CD4-positive, CD25-positive, alpha-beta regulatory T cell (primary cell): Measurements from ENCODE around the gene CFAP99. TPM values are rescaled to one million over a fixed set of nuclear protein-coding genes. Genes with fewer than 3 reads are reported as not detected.

Source experiments
- ATAC-seq, 2 donors: fragments of 150-1000 bp; cut with Tn5 transposase; one replicate each; pipeline ENCODE4 v1.10.0; 2021; ENCODE audit warnings: low read depth in 2 of 2, moderate number of reproducible peaks in 2 of 2, moderate library complexity in 1 of 2
- DNase-seq, 3 donors: peaks; one replicate each; pipeline versions ENCODE4 v3.0.0 to v3.0.0-alpha.2; 2012 to 2022; ENCODE audit warnings: mixed read lengths in 1 of 3
- H3K27ac ChIP-seq: one replicate; pipeline ENCODE4 v1.7.0; 2013; ENCODE audit warnings: mild to moderate bottlenecking, low read length; ENCODE audit not compliant: insufficient read depth, poor library complexity, severe bottlenecking
- H3K27me3 ChIP-seq: one replicate; pipeline ENCODE4 v1.7.0; 2013; ENCODE audit warnings: low read length; ENCODE audit not compliant: control insufficient read depth, insufficient read depth
- H3K36me3 ChIP-seq: one replicate; pipeline ENCODE4 v1.7.0; 2013; ENCODE audit warnings: mild to moderate bottlenecking, low read length, moderate library complexity; ENCODE audit not compliant: control insufficient read depth, insufficient read depth
- H3K4me1 ChIP-seq: 2 replicates; pipeline ENCODE4 v1.7.0; 2013; ENCODE audit warnings: mild to moderate bottlenecking, low read length; ENCODE audit not compliant: insufficient read depth, control insufficient read depth, poor library complexity, severe bottlenecking
- H3K4me3 ChIP-seq: one replicate; pipeline ENCODE4 v1.7.0; 2013; ENCODE audit warnings: low read depth, mild to moderate bottlenecking, low read length, moderate library complexity
- H3K9me3 ChIP-seq, 2 experiments: 1 replicate in 1 of 2; 2 replicates in 1 of 2; pipeline ENCODE4 v1.7.0; 2013; ENCODE audit warnings: low read length in 2 of 2, mild to moderate bottlenecking in 1 of 2, moderate library complexity in 1 of 2; ENCODE audit not compliant: control insufficient read depth in 2 of 2
- H3K27ac Mint-ChIP-seq, 3 donors: one replicate each; pipeline ENCODE4 v1.8.0; 2020 to 2022; ENCODE audit warnings: mild to moderate bottlenecking in 3 of 3, mixed read lengths in 3 of 3, moderate library complexity in 2 of 3
- H3K27me3 Mint-ChIP-seq: one replicate; pipeline ENCODE4 v1.8.0; 2022; ENCODE audit warnings: mild to moderate bottlenecking, mixed read lengths
- H3K36me3 Mint-ChIP-seq: one replicate; pipeline ENCODE4 v1.8.0; 2020; ENCODE audit warnings: mixed read lengths
- H3K4me1 Mint-ChIP-seq, 4 donors: one replicate each; pipeline ENCODE4 v1.8.0; 2020 to 2022; ENCODE audit warnings: mixed read lengths in 4 of 4, mild to moderate bottlenecking in 1 of 4
- H3K4me3 Mint-ChIP-seq, 4 donors: one replicate each; pipeline ENCODE4 v1.8.0; 2020 to 2022; ENCODE audit warnings: mild to moderate bottlenecking in 4 of 4, mixed read lengths in 4 of 4, moderate library complexity in 3 of 4
- H3K9me3 Mint-ChIP-seq, 7 donors: one replicate each; pipeline ENCODE4 v1.8.0; 2020 to 2022; ENCODE audit warnings: mixed read lengths in 7 of 7, mild to moderate bottlenecking in 3 of 7, moderate library complexity in 2 of 7
- polyA plus RNA-seq, 4 donors: library from polyadenylated mRNA; unstranded; fragments of 300-500 nt; fragmentation: Illumina TruSeq; gene quantifications; one replicate each; pipeline ENCODE4 v1.2.3, GENCODE V29; 2021
- total RNA-seq: library from RNA; stranded (reverse); gene quantifications from one replicate; pipeline ENCODE4 v1.2.3, GENCODE V29; 2022

The CFAP99 gene
- total and polyA plus RNA-seq, 5 donors from 2014 or later: 0.20 TPM; not detected in 4

DNA sequence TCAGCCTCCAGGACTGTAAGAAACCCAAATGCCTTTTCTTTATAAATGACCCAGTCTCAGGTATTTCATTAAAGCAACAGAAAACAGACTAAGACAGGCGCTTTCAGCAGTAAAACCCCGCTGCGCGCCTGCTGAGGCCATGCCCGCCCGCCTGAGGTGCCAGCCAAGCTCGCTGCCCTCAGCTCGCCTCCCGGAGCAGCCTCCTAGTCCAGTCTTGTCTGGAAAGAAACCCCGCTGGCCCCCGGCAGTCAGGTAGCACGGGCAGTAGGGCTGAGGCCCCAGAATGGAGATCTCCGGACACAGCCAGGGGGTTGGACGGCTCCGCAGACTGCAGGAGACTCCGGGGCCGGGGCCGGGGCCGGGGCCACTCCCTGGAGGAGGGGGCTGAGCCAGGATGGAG is 32.0 kb upstream of the CFAP99 start:
- H3K4me3 ChIP-seq: no peak overlapping the region
- Mint-ChIP-seq H3K27ac (no peak overlapping the region), H3K4me3 (no peak overlapping the region), H3K36me3 (peaks cover 8% of the 10 kb centered on the region), H3K9me3 (no peaks in the 10 kb centered on the region), H3K4me1 (peaks cover 0 to 28% (median 18%) of the 10 kb centered on the region in 4 donors), H3K27me3 (no peaks in the 10 kb centered on the region)
- no peaks in the 10 kb centered on the region for H3K9me3 ChIP-seq
- H3K36me3 ChIP-seq: no peaks in the 10 kb centered on the region
- no peak for DNase-seq
- no peak for ATAC-seq
- peaks cover 8% of the 10 kb centered on the region for H3K4me1 ChIP-seq
- no peaks in the 10 kb centered on the region for H3K27me3 ChIP-seq
- H3K27ac ChIP-seq: no peak overlapping the region

DNA sequence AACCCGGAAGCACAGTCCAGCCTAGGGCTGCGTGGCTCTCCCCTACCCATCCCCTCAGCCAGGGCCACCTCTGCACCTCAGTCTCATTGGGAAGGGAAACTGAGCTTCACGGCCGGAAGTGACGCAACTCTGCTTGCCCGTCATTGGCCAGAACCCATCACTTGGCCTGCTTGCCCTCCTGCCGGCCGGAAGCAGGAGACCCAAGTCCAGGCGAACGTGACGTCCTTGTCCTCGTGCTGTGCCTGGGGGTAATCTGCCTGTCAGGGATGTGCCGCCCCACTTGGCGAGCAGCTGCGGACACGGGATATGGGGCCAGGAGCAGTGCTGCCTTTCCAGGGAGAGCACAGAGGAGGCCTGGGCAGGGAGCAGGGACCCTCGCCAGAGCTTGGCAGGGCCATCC is 31.5 kb upstream of the CFAP99 start:
- H3K27me3 Mint-ChIP-seq: no peaks in the 10 kb centered on the region
- Histone ChIP-seq H3K4me1 (peaks cover 8% of the 10 kb centered on the region), H3K9me3 (no peaks in the 10 kb centered on the region), H3K27ac (no peak overlapping the region), H3K36me3 (no peaks in the 10 kb centered on the region), H3K4me3 (no peak overlapping the region), H3K27me3 (no peaks in the 10 kb centered on the region)
- no peak overlapping the region for H3K4me3 Mint-ChIP-seq
- ATAC-seq: no peak
- no peak for DNase-seq
- peak overlapping the region in 1 of 3 donors; percentile 66 for H3K27ac Mint-ChIP-seq
- peaks cover 0 to 26% (median 19%) of the 10 kb centered on the region in 4 donors for H3K4me1 Mint-ChIP-seq
- no peaks in the 10 kb centered on the region for H3K9me3 Mint-ChIP-seq
- peaks cover 8% of the 10 kb centered on the region for H3K36me3 Mint-ChIP-seq

GRCh38 chr4:2387829-2388228 is 30.9 kb upstream of the CFAP99 start:
- DNase-seq (no peak), ATAC-seq (no peak)
- Histone ChIP-seq H3K4me3 (no peak overlapping the region), H3K27me3 (no peaks in the 10 kb centered on the region), H3K36me3 (no peaks in the 10 kb centered on the region), H3K27ac (no peak overlapping the region), H3K9me3 (no peaks in the 10 kb centered on the region), H3K4me1 (peaks cover 8% of the 10 kb centered on the region)
- Mint-ChIP-seq H3K27ac (peak overlapping the region in 1 of 3 donors; percentile 55), H3K4me1 (peaks cover 0 to 26% (median 17%) of the 10 kb centered on the region in 4 donors), H3K4me3 (no peak overlapping the region), H3K27me3 (no peaks in the 10 kb centered on the region), H3K36me3 (peaks cover 8% of the 10 kb centered on the region), H3K9me3 (no peaks in the 10 kb centered on the region)

DNA sequence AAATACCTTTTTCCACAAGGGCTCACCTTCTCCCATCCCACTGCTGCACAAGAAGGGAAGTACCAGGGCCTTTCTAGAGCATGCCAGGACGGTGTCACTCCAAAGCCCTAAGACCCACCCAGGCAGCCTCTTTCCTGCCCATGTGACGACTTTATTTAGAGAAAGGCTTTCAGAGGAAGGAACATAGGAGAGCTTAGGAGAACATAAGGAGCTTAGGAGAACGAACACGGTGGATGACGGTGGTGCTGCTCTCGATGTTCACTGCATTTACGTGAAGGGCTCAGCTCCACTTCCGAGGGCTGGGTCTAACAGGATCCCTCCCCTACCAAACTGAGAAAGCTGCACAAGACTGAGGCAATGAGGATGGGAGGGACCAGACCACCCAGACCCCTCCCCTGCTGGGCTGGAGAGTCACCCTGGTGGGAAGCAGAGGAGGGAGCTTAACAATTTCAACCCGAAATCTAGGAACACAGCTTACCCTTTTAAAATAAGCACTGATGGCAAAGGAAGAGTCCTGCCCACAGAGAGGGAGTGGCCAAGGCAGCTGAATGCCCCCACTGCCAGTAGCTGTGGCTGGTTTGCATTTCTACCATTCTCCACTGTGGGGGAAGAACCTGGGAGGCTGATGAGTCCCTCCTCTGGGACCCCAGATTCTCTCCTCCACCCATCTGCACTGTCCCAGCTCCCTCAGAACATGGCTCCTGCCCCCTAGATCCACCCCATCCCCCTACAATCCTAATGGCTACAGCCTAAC is 30.1 kb upstream of the CFAP99 start:
- H3K4me1 Mint-ChIP-seq: peaks cover 0 to 33% (median 21%) of the 10 kb centered on the region in 4 donors
- no peak overlapping the region for H3K27ac ChIP-seq
- no peak for DNase-seq
- peak overlapping the region in 2 of 3 donors; percentile 10 to 20 for H3K27ac Mint-ChIP-seq
- H3K4me1 ChIP-seq: peaks cover 10% of the 10 kb centered on the region
- H3K36me3 ChIP-seq: no peaks in the 10 kb centered on the region
- no peaks in the 10 kb centered on the region for H3K9me3 Mint-ChIP-seq
- no peak for ATAC-seq
- no peak overlapping the region for H3K4me3 Mint-ChIP-seq
- H3K27me3 Mint-ChIP-seq: no peaks in the 10 kb centered on the region
- no peaks in the 10 kb centered on the region for H3K27me3 ChIP-seq
- no peak overlapping the region for H3K4me3 ChIP-seq
- peaks cover 4% of the 10 kb centered on the region for H3K36me3 Mint-ChIP-seq
- H3K9me3 ChIP-seq: no peaks in the 10 kb centered on the region

DNA sequence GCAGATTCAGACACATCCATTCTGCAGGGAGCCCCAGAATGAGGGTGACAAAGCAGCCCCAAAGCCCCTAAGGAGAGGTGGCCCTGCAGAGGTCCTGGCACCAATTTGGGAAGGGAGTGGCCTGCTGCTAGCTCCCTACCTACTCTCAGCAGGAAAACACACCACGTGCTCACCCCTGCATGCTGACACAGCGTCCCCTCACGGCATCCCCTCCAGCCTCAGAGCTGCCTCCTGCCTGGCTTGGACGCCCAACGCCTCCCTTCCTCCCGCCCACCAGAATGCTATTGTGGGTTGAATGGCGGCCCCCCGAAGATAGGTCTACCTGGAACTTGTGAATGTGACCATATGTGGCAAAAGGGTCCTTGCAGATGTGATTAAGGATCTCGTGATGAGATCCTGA is 29.1 kb upstream of the CFAP99 start:
- no peak overlapping the region for H3K4me3 Mint-ChIP-seq
- H3K9me3 ChIP-seq: no peaks in the 10 kb centered on the region
- H3K36me3 Mint-ChIP-seq: no peaks in the 10 kb centered on the region
- H3K27ac ChIP-seq: no peak overlapping the region
- H3K4me1 ChIP-seq: peaks cover 14% of the 10 kb centered on the region
- no peaks in the 10 kb centered on the region for H3K27me3 ChIP-seq
- H3K4me3 ChIP-seq: no peak overlapping the region
- ATAC-seq: no peak
- H3K36me3 ChIP-seq: no peaks in the 10 kb centered on the region
- H3K27me3 Mint-ChIP-seq: no peaks in the 10 kb centered on the region
- H3K27ac Mint-ChIP-seq: no peak overlapping the region
- H3K9me3 Mint-ChIP-seq: no peaks in the 10 kb centered on the region
- H3K4me1 Mint-ChIP-seq: peaks cover 0 to 44% (median 28%) of the 10 kb centered on the region in 4 donors
- no peak for DNase-seq

- peaks cover 0 to 49% (median 30%) of the 10 kb centered on the region in 4 donors for H3K4me1 Mint-ChIP-seq
- peaks cover 14% of the 10 kb centered on the region for H3K4me1 ChIP-seq
- DNase-seq (no peak), ATAC-seq (no peak)
- H3K4me3 Mint-ChIP-seq: no peak overlapping the region
- H3K36me3 ChIP-seq: no peaks in the 10 kb centered on the region
- no peak overlapping the region for H3K27ac Mint-ChIP-seq
- H3K27ac ChIP-seq: no peak overlapping the region
- H3K27me3 Mint-ChIP-seq: no peaks in the 10 kb centered on the region
- H3K9me3 ChIP-seq: no peaks in the 10 kb centered on the region
- no peak overlapping the region for H3K4me3 ChIP-seq
- no peaks in the 10 kb centered on the region for H3K36me3 Mint-ChIP-seq
- no peaks in the 10 kb centered on the region for H3K9me3 Mint-ChIP-seq
- H3K27me3 ChIP-seq: no peaks in the 10 kb centered on the region
These were observed 28.6 kb upstream of the CFAP99 start for GRCh38 chr4:2390146-2390545.

- no peak overlapping the region for H3K27ac ChIP-seq
- DNase-seq: no peak
- H3K36me3 Mint-ChIP-seq: no peaks in the 10 kb centered on the region
- peaks cover 14% of the 10 kb centered on the region for H3K4me1 ChIP-seq
- ATAC-seq: no peak
- H3K4me3 Mint-ChIP-seq: peak overlapping the region in 1 of 4 donors; percentile 15
- H3K4me1 Mint-ChIP-seq: peaks cover 0 to 50% (median 32%) of the 10 kb centered on the region in 4 donors
- H3K27me3 Mint-ChIP-seq: no peaks in the 10 kb centered on the region
- H3K27me3 ChIP-seq: no peaks in the 10 kb centered on the region
- H3K4me3 ChIP-seq: no peak overlapping the region
- no peaks in the 10 kb centered on the region for H3K9me3 Mint-ChIP-seq
- H3K27ac Mint-ChIP-seq: peak overlapping the region in 2 of 3 donors; percentile 65 to 86
- H3K9me3 ChIP-seq: no peaks in the 10 kb centered on the region
- no peaks in the 10 kb centered on the region for H3K36me3 ChIP-seq
These were observed 27.9 kb upstream of the CFAP99 start for GRCh38 chr4:2390784-2391421.
